Glutamatergic neuron (in vitro differentiated cells): ENCODE measurements around the gene TP63. TPM values are rescaled to one million over a fixed set of nuclear protein-coding genes. Genes with fewer than 3 reads are reported as not detected.
"Not testable (repeated sequence)": the region's sequence is repeated elsewhere in the genome, so short reads cannot be mapped to it uniquely, and the experiment has no call there.

Source experiments
- DNase-seq: peaks from one replicate; pipeline ENCODE4 v3.0.0; 2022
- H3K27ac Mint-ChIP-seq: one replicate; pipeline ENCODE4 v1.8.0; 2020; ENCODE audit warnings: mild to moderate bottlenecking, mixed read lengths, inconsistent platforms; ENCODE audit not compliant: unreplicated experiment
- H3K27me3 Mint-ChIP-seq: one replicate; pipeline ENCODE4 v1.8.0; 2020; ENCODE audit warnings: mild to moderate bottlenecking, moderate library complexity, mixed read lengths, inconsistent platforms; ENCODE audit not compliant: unreplicated experiment
- H3K36me3 Mint-ChIP-seq: one replicate; pipeline ENCODE4 v1.8.0; 2020; ENCODE audit warnings: mild to moderate bottlenecking, mixed read lengths, inconsistent platforms; ENCODE audit not compliant: unreplicated experiment
- H3K4me1 Mint-ChIP-seq: one replicate; pipeline ENCODE4 v1.8.0; 2020; ENCODE audit warnings: mild to moderate bottlenecking, low read depth, mixed read lengths, inconsistent platforms; ENCODE audit not compliant: unreplicated experiment
- H3K4me3 Mint-ChIP-seq: one replicate; pipeline ENCODE4 v1.8.0; 2020; ENCODE audit warnings: mild to moderate bottlenecking, mixed read lengths, inconsistent platforms; ENCODE audit not compliant: unreplicated experiment
- H3K9me3 Mint-ChIP-seq: one replicate; pipeline ENCODE4 v1.8.0; 2020; ENCODE audit warnings: mild to moderate bottlenecking, moderate library complexity, mixed read lengths, inconsistent platforms; ENCODE audit not compliant: unreplicated experiment
- CTCF ChIP-seq: fragments of 200-600 bp; sonication (generic); IDR thresholded peaks from one replicate; pipeline ENCODE4 v1.5.0; 2021; ENCODE audit not compliant: partially characterized antibody, unreplicated experiment
- total RNA-seq: library from RNA; stranded (reverse); fragmentation: NEBNext Ultra II Directional; extraction: Animal tissue kit (Norgen Biotek cat#: 25700); gene quantifications from one replicate; pipeline ENCODE4 v1.2.1, GENCODE V29; 2021; ENCODE audit not compliant: unreplicated experiment

TP63 gene
- total RNA-seq, 1 donor from 2014 or later = not detected

GRCh38 chr3:189745622-189746021 lies 114.4 kb downstream of the TP63 start:
- Mint-ChIP-seq H3K4me3 (no peak overlapping the region), H3K36me3 (no peaks in the 10 kb centered on the region), H3K4me1 (no peaks in the 10 kb centered on the region), H3K27ac (no peak overlapping the region), H3K9me3 (peaks cover 2% of the 10 kb centered on the region), H3K27me3 (no peaks in the 10 kb centered on the region)
- no peak for TF ChIP-seq CTCF
- DNase-seq = no peak

- Mint-ChIP-seq H3K27me3 (no peaks in the 10 kb centered on the region), H3K4me1 (no peaks in the 10 kb centered on the region), H3K36me3 (no peaks in the 10 kb centered on the region), H3K27ac (no peak overlapping the region), H3K4me3 (no peak overlapping the region), H3K9me3 (peaks cover 2% of the 10 kb centered on the region)
- no peak for DNase-seq
- no peak for TF ChIP-seq CTCF
Measured at GRCh38 chr3:189748046-189748445, 116.9 kb downstream of the TP63 start.

GRCh38 chr3:189750972-189751371 lies 119.8 kb downstream of the TP63 start:
- not testable (repeated sequence) for H3K27ac Mint-ChIP-seq, H3K4me1 Mint-ChIP-seq, H3K27me3 Mint-ChIP-seq, DNase-seq, H3K36me3 Mint-ChIP-seq, H3K4me3 Mint-ChIP-seq, H3K9me3 Mint-ChIP-seq

- no peak overlapping the region for H3K4me3 Mint-ChIP-seq
- no peak for DNase-seq
- no peaks in the 10 kb centered on the region for H3K9me3 Mint-ChIP-seq
- no peak overlapping the region for H3K27ac Mint-ChIP-seq
- no peak for TF ChIP-seq CTCF
- no peaks in the 10 kb centered on the region for H3K4me1 Mint-ChIP-seq
- no peaks in the 10 kb centered on the region for H3K36me3 Mint-ChIP-seq
- no peaks in the 10 kb centered on the region for H3K27me3 Mint-ChIP-seq
Measured at GRCh38 chr3:189754356-189754755, 123.2 kb downstream of the TP63 start.

GRCh38 chr3:189756582-189757078 lies 125.4 kb downstream of the TP63 start:
- Mint-ChIP-seq H3K9me3 (peaks cover 2% of the 10 kb centered on the region), H3K4me1 (no peaks in the 10 kb centered on the region), H3K36me3 (peaks cover 4% of the 10 kb centered on the region), H3K4me3 (no peak overlapping the region), H3K27ac (no peak overlapping the region), H3K27me3 (no peaks in the 10 kb centered on the region)
- no peak for TF ChIP-seq CTCF
- no peak for DNase-seq
